ENCODE results near the gene PHF24.
A peak's percentile ranks its signal among the peaks of the same experiment; 100 is the strongest.

PHF24 gene

DNA sequence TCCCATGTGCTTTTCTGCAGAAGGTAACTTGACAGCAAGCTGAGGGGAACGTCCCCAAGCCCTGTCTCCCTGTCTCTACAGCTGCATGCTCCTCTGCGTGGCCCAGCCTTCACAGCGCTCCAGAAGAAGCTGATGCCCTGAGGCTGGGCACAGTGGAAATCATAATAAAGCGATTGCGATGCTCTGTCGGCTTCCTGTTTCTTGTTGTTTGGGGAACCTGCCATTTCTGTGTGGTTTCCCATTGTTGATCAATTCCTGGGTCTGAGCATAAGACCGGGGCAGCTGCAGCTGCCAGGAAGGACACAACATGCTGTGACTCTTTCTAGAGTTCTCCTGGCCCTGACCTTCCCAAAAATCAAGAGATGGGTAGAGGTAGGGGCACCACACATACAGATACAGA lies 24.3 kb downstream of the PHF24 start:
- DNase-seq (ENCODE audit: insufficient read length, low spot score) (no peak), FAIRE-seq (no peak)

DNA sequence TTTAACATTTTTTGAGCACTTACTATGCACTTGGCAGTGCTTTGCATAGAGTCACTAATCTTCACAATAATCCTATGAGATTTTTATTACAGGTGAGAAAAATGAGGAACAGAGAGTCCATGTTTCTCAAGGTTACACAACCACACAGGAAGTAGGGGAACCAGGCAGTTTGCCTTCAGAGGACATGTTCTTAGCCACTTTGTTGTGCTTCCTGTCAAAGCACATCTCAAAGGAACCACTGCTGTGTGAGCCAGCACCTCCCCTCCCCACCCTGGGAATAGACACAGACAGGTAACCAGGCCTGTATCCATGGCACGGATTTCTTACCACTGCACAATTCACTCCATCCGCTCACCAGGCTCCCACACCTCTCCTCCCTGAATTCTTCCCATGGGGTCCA lies 25.1 kb downstream of the PHF24 start:
- DNase-seq (ENCODE audit: insufficient read length, low spot score) (no peak), FAIRE-seq (no peak)

GRCh38 chr9:34984049-34984448 lies 26.0 kb downstream of the PHF24 start:
- FAIRE-seq (no peak), DNase-seq (ENCODE audit: insufficient read length, low spot score) (peak; percentile 22)

- FAIRE-seq = no peak
- peak; percentile 24 for DNase-seq (ENCODE audit: insufficient read length, low spot score)
These were observed 27.3 kb downstream of the PHF24 start for GRCh38 chr9:34985311-34985899.

DNA sequence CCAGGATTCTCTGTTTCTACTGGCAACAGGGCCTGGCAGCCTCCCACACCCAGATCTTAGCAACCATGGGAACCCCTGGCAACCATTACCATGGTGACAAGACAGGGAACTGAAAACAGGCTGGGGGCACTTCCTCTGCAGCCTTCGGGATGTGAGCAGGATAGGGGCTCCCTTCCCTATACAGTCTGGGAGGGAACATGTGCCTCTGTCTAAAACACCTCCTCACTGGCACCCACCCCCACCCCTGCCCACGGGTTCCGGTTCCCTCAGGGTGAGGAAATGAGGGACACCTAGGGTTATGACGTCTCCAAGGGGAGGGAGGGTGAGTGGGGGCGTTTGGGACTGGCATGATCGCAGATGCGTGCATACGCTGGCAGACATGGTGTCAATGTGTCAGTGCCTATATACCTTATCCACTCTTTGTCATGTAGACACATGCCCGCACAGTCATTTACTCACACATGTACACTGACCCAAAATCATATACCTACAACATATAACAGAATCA lies 28.5 kb downstream of the PHF24 start:
- DNase-seq (ENCODE audit: insufficient read length, low spot score) (no peak), FAIRE-seq (no peak)

- DNase-seq (ENCODE audit: insufficient read length, low spot score) (no peak), FAIRE-seq (no peak)
These were observed 29.2 kb downstream of the PHF24 start for GRCh38 chr9:34987160-34987901.

- no peak for FAIRE-seq
- DNase-seq (ENCODE audit: insufficient read length, low spot score) = no peak
These were observed 30.3 kb downstream of the PHF24 start for GRCh38 chr9:34988218-34989002.

GRCh38 chr9:34989003-34989945 lies 31.2 kb downstream of the PHF24 start, which contains the start of gene DNAJB5:
TSS of gene DNAJB5 (plus strand) at chr9:34989745. CDS start at chr9:34990631, 886 bp downstream.
- FAIRE-seq (peak; percentile 28), DNase-seq (ENCODE audit: insufficient read length, low spot score) (peak; percentile 96)

DNA sequence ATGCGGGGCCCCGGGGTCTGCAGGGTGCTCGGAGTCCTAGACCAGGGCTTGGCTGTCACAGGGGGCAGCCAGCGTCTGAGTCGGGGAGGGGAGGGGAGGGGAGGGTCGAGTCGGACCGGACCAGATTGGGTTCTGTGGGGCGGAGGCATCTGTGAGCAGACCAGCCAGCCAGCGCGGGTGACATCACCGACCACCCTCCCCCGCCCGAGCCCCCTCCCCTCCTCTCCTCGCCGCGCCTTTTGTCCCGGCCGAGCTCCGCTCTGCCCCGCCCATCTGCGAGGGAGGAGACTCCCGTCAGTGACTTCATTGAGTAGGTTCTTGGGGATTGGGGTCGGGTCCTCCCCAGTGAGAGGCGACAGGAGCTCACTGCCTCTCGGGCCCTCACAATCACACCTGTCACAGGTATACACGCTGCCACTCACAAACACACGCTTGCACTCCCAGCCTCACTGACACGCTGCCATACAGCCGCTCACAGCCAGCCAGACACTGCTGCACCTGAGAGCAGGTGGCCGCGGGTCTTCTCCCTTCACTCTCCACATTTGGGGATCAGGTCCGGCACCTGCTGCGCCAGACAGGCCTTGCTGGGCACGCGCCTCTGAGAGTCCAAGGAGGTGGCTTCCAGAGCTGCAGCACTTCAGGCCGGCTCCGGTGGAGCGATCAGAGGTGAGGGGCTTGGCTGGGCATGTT lies 32.0 kb downstream of the PHF24 start:
- DNase-seq (ENCODE audit: insufficient read length, low spot score) (peak; percentile 23), FAIRE-seq (no peak)

DNA sequence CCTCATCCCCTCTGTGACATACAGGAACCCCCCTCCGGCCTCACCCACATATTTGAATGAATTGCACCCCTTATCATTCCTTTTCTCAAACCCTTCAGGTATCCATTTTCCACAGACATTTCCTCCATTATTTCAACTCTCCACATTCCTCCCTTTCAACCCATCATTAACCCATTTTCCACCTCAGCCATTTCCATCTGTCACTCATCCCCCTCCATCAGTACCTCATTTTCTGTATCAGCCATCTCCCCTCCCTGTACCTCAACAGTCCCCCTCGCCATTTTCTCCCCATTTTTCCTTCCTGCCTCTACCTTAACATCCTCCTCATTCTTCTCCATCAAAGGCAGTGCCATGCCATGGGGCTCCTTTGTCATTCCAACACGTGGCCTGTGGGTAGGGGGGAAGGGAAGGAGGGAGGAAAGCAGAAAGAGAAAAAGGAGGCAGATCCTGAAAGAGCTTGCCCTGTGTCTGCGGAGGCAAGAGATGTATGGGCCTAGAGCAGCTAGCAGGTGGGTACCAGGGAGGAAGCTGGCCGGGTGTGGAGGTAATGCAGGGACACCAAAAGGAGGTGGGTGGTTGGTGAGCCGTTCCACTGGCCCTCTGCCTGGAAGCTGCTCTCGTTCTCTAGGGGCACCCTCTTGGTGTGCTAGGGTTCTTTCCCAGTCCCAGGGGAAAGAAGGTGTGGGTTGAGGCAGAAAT lies 33.0 kb downstream of the PHF24 start:
- DNase-seq (ENCODE audit: insufficient read length, low spot score) = no peak
- no peak for FAIRE-seq

DNA sequence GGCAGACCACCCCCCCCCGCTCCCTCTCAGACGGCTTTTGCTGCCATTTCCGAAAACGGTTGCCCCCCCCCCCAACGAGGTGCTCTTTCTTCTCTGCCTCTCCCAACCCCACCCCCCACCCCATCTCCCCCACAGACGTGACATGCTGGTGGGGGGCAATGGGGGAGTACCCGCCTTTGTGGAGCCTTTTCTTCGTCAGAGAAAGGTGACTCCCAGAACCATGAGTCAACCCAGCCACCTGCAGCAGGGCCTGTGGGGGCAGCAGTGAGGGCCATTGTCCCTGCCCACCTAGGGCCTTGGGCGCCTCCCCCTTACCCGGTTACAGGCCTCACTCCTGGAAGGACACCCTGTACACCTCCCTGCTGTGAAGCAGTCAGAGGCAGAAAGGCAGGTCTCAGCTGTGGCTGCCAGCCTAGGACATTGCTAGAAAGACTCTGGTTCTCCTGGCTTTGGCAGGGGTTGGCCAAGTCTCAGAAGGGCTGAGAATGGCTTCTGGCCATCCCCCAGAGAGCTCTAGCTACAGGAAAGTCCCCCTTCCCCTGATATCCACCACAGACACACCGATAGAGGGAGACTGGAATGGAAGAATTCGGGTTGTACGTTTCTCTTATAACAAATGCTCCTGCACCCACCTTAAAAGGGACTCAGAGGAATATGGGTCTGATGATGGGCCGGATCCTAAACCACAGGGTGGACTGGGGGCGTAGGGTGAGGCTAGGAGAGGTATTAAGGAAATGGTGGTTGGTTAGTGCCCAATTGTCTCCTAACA lies 33.7 kb downstream of the PHF24 start:
- DNase-seq (ENCODE audit: insufficient read length, low spot score) (no peak), FAIRE-seq (no peak)

DNA sequence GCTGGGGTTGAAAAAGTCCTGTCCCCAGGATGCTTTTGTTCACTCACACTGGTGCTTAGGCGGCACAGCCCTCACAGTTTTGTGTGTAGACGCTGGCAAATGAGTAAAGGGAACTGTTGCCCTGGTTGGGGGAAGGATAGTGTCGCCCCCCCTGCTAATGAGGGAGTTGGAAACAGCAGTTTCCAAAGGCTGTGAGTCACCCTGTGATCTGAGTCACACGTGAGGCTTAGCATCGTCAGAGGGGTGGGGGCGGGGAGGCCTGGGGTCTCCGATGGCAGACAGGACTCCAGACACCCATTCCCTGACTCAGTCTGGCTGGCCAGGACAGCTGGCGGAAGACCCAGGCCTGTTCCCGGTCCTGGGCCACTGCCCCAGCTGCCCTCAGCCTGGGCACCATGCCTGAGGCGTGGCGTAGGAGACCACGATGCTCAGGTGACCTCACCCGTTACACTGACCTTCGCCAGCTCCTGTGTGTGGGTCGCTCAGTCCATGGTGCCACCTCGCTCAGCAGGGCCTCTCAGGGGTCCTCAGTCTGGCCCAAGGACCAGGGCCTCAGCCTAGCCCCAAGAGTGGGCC lies 34.4 kb downstream of the PHF24 start:
- FAIRE-seq (no peak), DNase-seq (ENCODE audit: insufficient read length, low spot score) (peak; percentile 54)

- no peak for FAIRE-seq
- no peak for DNase-seq (ENCODE audit: insufficient read length, low spot score)
These were observed 35.6 kb downstream of the PHF24 start for GRCh38 chr9:34993502-34994259.

GRCh38 chr9:34994260-34994899 lies 36.3 kb downstream of the PHF24 start:
- peak; percentile 45 for DNase-seq (ENCODE audit: insufficient read length, low spot score)
- FAIRE-seq = no peak

DNA sequence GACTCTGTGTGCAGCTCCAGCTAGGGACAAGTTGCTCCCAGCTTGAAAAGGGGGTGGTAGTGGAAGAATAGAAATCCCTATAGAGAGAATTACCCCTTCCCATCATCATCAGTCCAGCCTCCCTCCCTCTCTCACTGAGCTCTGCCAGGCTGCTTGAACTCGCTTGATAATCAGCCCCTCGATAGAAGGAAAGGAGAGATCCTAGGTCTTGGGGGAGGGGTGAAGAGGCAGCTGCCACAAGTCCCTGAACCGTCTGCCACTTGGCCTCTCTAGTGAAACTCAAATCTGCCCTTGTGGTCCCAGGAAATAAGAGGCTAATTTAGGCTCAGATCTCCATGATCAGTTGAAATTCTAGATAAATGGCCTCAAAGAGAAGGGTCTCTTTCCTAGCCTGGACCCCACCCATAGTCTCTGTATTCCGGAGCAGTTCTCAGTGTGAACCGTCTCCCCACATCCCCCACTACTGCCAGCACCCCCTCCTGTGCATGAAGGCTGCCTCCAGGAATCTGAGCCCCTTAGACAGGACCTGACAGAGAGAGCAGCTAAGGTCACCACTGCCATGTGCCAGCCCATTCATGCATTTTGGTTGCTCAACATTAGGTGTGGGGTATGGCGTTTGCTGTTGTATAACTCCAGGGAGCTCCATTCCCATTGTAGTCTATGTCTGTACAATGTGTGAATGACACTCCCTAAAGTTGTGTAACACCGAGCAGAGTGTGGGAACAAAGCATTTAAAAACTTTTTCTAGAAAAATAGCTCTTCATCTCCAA lies 37.0 kb downstream of the PHF24 start:
- no peak for FAIRE-seq
- no peak for DNase-seq (ENCODE audit: insufficient read length, low spot score)

- no peak for DNase-seq (ENCODE audit: insufficient read length, low spot score)
- no peak for FAIRE-seq
These were observed 37.6 kb downstream of the PHF24 start for GRCh38 chr9:34995670-34996060.

Measured in HTR-8/SVneo (cell line).